HepG2 (cell line): Measurements from ENCODE around the gene ZNF764. TPM values are rescaled to one million over a fixed set of nuclear protein-coding genes. Genes with fewer than 3 reads are reported as not detected.

Source experiments
- HNF1A ChIP-seq, 2 experiments: sonication (generic) in 1 of 2; formaldehyde crosslinking in 1 of 2; IDR thresholded peaks; 2 replicates each; pipeline versions ENCODE4 v1.4.0 to v1.6.1; 2016 to 2020; ENCODE audit warnings: borderline replicate concordance in 1 of 2, low read depth in 1 of 2, mild to moderate bottlenecking in 1 of 2, missing genetic modification reagents in 1 of 2
- HOMEZ ChIP-seq: IDR thresholded peaks from 2 replicates; pipeline ENCODE4 v1.6.1; 2016; ENCODE audit warnings: low read depth
- KDM6A ChIP-seq: IDR thresholded peaks from 2 replicates; pipeline ENCODE4 v1.6.1; 2016; ENCODE audit warnings: low read depth
- MAFF ChIP-seq: IDR thresholded peaks from 2 replicates; pipeline ENCODE4 v1.6.1; 2011; ENCODE audit warnings: low read depth, low read length, improper control_type of control experiment
- MBD4 ChIP-seq: IDR thresholded peaks from 2 replicates; pipeline ENCODE4 v1.6.1; 2012; ENCODE audit warnings: low read length, inconsistent platforms, borderline replicate concordance
- MTA3 ChIP-seq: sonication (generic); formaldehyde crosslinking; IDR thresholded peaks from 2 replicates; pipeline ENCODE4 v1.4.0; 2020; ENCODE audit warnings: missing genetic modification reagents
- NKX3-1 ChIP-seq: sonication (generic); formaldehyde crosslinking; IDR thresholded peaks from 2 replicates; pipeline ENCODE4 v1.5.0; 2020; ENCODE audit warnings: missing genetic modification reagents
- PHF21A ChIP-seq: sonication (generic); formaldehyde crosslinking; IDR thresholded peaks from 2 replicates; pipeline ENCODE4 v1.5.0; 2020; ENCODE audit warnings: mild to moderate bottlenecking, missing genetic modification reagents
- POLR2G ChIP-seq: fragments of 200-400 bp; formaldehyde crosslinking; IDR thresholded peaks from 2 replicates; pipeline ENCODE4 v1.6.1; 2018; ENCODE audit warnings: mild to moderate bottlenecking, low read depth, low read length, moderate library complexity
- SNAPC5 ChIP-seq: sonication (generic); formaldehyde crosslinking; IDR thresholded peaks from 2 replicates; pipeline ENCODE4 v1.8.1; 2023; ENCODE audit warnings: mild to moderate bottlenecking, missing genetic modification reagents, borderline replicate concordance
- SPEN ChIP-seq: sonication (generic); formaldehyde crosslinking; IDR thresholded peaks from 2 replicates; pipeline ENCODE4 v1.5.1; 2020; ENCODE audit warnings: low read depth, mild to moderate bottlenecking, missing genetic modification reagents
- TEAD3 ChIP-seq: optimal IDR thresholded peaks from 2 replicates; pipeline ENCODE3; 2016; ENCODE audit warnings: borderline replicate concordance
- THAP7 ChIP-seq: sonication (generic); formaldehyde crosslinking; IDR thresholded peaks from 2 replicates; pipeline ENCODE4 v1.8.1; 2023; ENCODE audit warnings: mild to moderate bottlenecking, missing genetic modification reagents
- TMF1 ChIP-seq: sonication (generic); formaldehyde crosslinking; IDR thresholded peaks from 2 replicates; pipeline ENCODE4 v1.8.1; 2022; ENCODE audit warnings: low read depth, missing genetic modification reagents
- ZBTB34 ChIP-seq: sonication (generic); formaldehyde crosslinking; IDR thresholded peaks from 2 replicates; pipeline ENCODE4 v1.8.0; 2022; ENCODE audit warnings: mild to moderate bottlenecking, missing genetic modification reagents
- ZFAT ChIP-seq: sonication (generic); formaldehyde crosslinking; conservative IDR thresholded peaks from 2 replicates; pipeline ENCODE4 v1.8.1; 2023; ENCODE audit warnings: missing genetic modification reagents, inconsistent platforms
- ZNF205 ChIP-seq: IDR thresholded peaks from 2 replicates; pipeline ENCODE4 v1.6.1; 2018; ENCODE audit warnings: missing biosample characterization, missing genetic modification reagents
- ZNF326 ChIP-seq: sonication (generic); formaldehyde crosslinking; IDR thresholded peaks from 2 replicates; pipeline ENCODE4 v1.4.0; 2020; ENCODE audit warnings: missing genetic modification reagents, borderline replicate concordance
- ZNF451 ChIP-seq: sonication (generic); formaldehyde crosslinking; IDR thresholded peaks from 2 replicates; pipeline ENCODE4 v1.5.0; 2020; ENCODE audit warnings: mild to moderate bottlenecking, missing genetic modification reagents
- ZNF720 ChIP-seq: sonication (generic); formaldehyde crosslinking; IDR thresholded peaks from 2 replicates; pipeline ENCODE4 v1.4.0; 2020; ENCODE audit warnings: missing genetic modification reagents
- ZNF850 ChIP-seq: sonication (generic); formaldehyde crosslinking; conservative IDR thresholded peaks from 2 replicates; pipeline ENCODE4 v1.9.0; 2021; ENCODE audit warnings: mild to moderate bottlenecking, missing genetic modification reagents
- polyA plus RNA-seq, 8 experiments: library from polyadenylated mRNA; depleted of rRNA in 3 of 8; stranded (reverse) in 7 of 8; unstranded in 1 of 8; fragments of >200 nt; fragmentation: Illumina TruSeq in 4 of 8; extraction: Trizol in 4 of 8; gene quantifications; 2 replicates each; pipeline versions ENCODE4 v1.2.1 to v1.2.3, GENCODE V29; 2011 to 2016; ENCODE audit warnings: low read depth in 4 of 8, missing spikeins in 1 of 8, mixed read lengths in 1 of 8; ENCODE audit not compliant: insufficient read depth in 1 of 8
- total RNA-seq, 5 experiments: library from RNA; depleted of rRNA; stranded (reverse); fragments of >200 nt; fragmentation: Illumina TruSeq; extraction: Trizol; gene quantifications; 2 replicates each; pipeline ENCODE4 v1.2.3, GENCODE V29; 2016; ENCODE audit warnings: low read depth in 1 of 5

Gene ZNF764
- total and polyA plus RNA-seq, 2 of the 13 experiments (the other 11 are each of a cell fraction or from before 2014, with no cell fraction given), result 4.1 to 9.1 TPM

GRCh38 chr16:30521873-30522641, 36.1 kb downstream of the ZNF764 start (continued):
- TF ChIP-seq ZNF326 (CRISPR knock-in tag), result no peak
- no peak for TF ChIP-seq MBD4
- TF ChIP-seq MTA3 (CRISPR knock-in tag), result no peak
- no peak for TF ChIP-seq ZBTB34 (CRISPR knock-in tag)
- TF ChIP-seq KDM6A (CRISPR knock-in tag), result peak; percentile 11; the same call in 1 of the 2 replicates
- TF ChIP-seq HNF1A (IDR thresholded peaks at IDR 0.05; ENCODE audit: low read depth), result peak; percentile 90
- TF ChIP-seq HNF1A (CRISPR knock-in tag; IDR thresholded peaks at IDR 0.05; ENCODE audit: borderline replicate concordance), result peak; percentile 89
- peak; percentile 72 for TF ChIP-seq PHF21A
- no peak for TF ChIP-seq ZNF850 (CRISPR knock-in tag)
- no peak for TF ChIP-seq THAP7 (CRISPR knock-in tag)
- peak; percentile 78; the same call in 1 of the 2 replicates for TF ChIP-seq ZNF205 (CRISPR knock-in tag)
- no peak for TF ChIP-seq ZNF720 (CRISPR knock-in tag)
- TF ChIP-seq SPEN (CRISPR knock-in tag), result peak; percentile 11; the same call in 1 of the 2 replicates
- peak; percentile 59 for TF ChIP-seq TEAD3 (CRISPR knock-in tag)
- peak; percentile 21; the same call in 1 of the 2 replicates for TF ChIP-seq TMF1
- 0 out of 2 replicates have a peak, but pooled peaks have one; percentile 51 for TF ChIP-seq HOMEZ
- TF ChIP-seq POLR2G, result no peak
- no peak for TF ChIP-seq ZFAT (CRISPR knock-in tag)
- TF ChIP-seq SNAPC5 (CRISPR knock-in tag), result no peak
- no peak for TF ChIP-seq ZNF451 (CRISPR knock-in tag)
- no peak for TF ChIP-seq MAFF
- TF ChIP-seq NKX3-1 (CRISPR knock-in tag), result no peak
